Caki2 (cell line): ENCODE results near the gene ZSCAN20. TPM values are rescaled to one million over a fixed set of nuclear protein-coding genes. Genes with fewer than 3 reads are reported as not detected.

Experiments used
- DNase-seq: peaks from one replicate; pipeline ENCODE4 v3.0.0-alpha.2; 2015; ENCODE audit warnings: low read depth
- in situ Hi-C: cut with HindIII; loops from 2 replicates; pipeline ENCODE4 v1.10.0; 2016; ENCODE audit warnings: low sequenced_read_pairs, low pct_unique_long_range_greater_than_20kb, mixed read lengths
- total RNA-seq: library from RNA; depleted of rRNA; stranded (reverse); fragments of >200 nt; shearing (Covaris generic); gene quantifications from 2 replicates; pipeline ENCODE4 v1.2.3, GENCODE V29; 2014; ENCODE audit warnings: low replicate concordance; rRNA removed

Gene ZSCAN20
- total RNA-seq, 1 experiment from 2014 or later, result 8.3 TPM

DNA sequence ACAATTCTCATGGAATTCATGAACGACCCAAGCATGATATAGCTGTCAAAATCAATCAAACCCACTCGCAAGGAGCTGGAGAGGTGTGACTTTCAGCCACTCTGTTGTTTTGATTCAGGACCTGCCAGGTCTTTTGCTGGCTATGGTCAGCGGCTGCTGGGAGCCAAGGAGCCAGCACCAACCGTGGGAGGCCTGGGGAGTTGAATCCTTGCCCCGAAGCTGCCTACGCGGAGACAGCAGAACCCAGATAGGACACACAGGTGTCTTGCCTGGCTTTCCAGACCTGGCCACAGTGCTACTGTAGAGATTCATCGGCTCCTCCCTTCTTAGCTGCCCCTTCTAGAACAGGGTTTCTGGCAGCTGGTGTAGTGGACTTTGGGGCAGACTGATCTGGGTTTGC is 42.7 kb downstream of the ZSCAN20 start:
- in situ Hi-C loops, result no loop called here
- DNase-seq, result no peak

DNA sequence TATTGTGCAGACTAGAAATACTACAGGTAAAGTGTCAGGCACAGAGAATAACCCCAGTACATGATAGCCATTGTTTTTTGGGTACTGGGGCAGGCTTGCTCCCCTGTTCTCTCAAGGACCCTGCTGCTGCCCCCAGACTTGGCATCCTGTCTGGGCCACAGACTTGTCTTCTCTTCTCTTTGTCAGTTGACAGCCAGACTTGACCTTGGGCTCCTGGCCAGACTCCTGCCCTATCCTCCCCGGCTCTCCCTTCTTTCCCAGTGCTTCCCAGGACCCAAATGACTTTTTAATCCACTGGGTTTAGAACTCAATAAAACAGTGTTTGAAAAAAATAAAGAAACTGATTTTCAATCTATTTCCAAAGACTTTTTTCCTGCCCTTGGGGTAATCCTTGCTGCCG is 43.2 kb downstream of the ZSCAN20 start:
- in situ Hi-C loops, result no loop called here
- no peak for DNase-seq

DNA sequence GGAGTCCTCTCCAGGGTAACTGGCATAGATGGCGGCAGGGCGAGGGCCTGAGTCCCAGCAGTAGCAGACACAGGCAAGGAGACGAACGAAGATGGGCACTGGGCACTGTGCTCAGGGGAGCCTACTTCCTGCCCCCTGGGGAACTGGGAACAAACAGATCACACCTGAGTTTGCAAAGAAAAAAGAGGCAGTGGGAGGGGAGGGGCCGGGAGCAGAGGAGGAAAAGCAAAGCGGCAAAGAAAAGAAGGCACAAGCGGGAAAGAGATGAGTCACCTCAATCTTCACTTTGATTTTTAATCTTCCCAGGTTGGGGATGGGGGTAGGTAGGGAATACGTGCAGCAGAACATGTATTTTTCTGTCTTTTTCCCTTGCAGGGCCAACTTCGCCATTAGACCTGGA is 44.0 kb downstream of the ZSCAN20 start:
- in situ Hi-C loops, result no loop called here
- no peak for DNase-seq

DNA sequence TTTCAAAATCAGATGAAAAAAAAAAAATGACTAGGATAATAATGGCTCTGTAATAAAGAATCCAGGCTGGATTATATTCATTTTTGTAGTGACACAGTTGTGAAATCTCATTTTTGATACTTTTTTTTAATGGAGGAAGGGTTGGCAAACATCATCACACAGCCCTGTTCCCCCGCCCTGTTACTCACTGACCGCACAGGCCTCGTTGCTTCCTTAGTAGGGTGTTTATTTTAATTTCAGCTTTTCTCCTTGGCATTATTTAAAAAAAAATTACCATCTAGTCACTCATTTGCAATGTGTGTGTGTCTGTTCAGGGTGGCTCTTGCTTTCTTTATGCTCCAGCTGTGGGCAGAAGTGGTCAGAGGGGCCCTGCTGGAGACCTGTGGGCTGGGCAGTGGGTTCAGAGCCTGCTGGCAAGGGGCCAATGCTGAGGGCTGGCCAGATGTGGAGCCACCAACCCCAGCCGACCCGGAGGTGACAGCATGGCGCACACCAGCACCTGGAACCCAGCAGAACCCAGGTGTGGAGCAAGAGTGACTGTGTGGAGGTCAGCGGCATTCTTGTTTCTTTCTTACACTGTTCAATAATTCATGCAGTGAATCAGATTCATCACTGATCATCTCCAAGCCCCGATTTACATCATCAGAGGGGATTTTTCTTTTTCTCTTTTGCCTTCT is 44.6 kb downstream of the ZSCAN20 start:
- in situ Hi-C loops, result no loop called here
- no peak for DNase-seq

DNA sequence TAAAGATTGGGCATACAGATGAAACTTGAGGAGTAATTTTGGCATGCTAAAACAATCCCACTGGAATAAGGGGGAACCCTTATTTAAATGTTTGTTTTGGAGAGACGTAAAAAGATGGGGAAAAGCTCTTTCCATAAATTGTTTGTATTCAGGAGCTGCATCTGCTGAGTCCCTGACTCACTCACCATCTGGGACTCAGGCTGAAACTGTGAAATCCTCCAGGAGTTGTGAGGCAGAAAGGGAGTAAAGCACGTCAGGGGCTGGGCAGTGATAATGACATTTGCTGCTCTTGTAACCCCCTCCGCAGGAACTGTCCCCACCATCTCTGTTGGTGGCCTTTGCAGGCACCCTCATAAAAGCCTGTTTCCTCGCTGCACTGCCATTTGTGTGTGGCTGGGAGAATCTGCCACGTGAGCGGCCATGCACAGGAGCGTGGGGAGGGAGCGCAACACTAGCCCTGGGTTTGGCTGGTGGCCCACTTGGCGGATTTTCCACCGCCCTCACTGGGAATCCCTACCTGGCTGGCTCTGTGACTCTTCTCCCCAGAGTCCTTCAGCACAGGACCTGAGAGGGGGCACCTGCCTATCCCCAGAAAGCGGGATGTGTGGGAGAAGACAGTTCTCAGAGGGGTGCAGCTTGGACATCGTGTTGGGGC is 45.3 kb downstream of the ZSCAN20 start:
- in situ Hi-C loops, result no loop called here
- no peak for DNase-seq

DNA sequence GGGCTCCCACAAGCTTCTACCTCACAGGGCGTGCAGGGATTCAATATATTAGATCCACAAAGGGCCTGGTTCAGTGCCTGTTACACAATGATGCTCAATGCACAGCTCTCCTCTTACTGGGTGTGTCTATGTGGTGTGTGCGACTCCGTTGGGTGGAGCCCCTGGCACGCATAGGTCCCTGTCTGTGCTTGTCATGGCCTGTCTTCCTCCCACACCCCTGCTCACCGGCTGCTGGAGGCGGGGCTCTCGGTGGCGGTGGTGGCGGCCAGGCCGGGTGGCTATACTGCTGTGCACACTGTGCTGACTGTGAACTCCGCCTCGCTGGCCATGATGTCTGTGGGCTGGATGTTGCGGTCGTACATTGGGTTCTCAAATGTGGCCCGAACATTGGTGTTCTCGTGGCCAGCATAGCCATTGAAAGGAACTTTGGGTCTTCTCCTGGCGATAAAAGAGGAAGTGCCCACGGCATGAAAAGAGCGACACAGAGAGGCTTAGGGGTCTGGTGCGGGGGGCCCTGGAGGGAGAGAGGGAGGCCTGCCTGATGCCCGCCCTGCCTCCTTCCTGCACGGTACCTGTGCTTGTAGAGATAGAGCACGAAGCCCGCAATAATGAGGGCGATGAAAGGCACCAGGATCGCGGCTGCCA is 46.9 kb downstream of the ZSCAN20 start:
- in situ Hi-C loops, result no loop called here
- DNase-seq, result no peak

DNA sequence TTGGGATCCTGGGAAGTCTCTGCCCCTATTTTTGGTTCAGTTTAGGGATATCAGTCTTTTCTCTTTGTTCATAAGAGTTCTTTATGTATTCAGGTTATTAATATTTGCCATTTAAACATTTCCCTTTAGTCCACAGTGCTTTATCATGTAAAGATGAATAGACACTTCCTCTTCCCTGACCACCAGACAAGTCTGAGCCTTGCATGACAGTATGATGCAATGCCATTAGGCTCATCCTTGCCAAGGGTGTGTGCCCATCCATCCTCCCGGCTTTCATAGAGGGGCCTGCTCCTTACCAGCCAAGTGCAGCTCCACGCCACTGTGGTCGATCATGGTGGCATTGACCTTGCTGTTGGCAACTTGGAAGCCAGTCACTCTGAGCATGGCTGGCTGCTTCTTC is 52.1 kb downstream of the ZSCAN20 start:
- in situ Hi-C loops, result no loop called here
- no peak for DNase-seq

DNA sequence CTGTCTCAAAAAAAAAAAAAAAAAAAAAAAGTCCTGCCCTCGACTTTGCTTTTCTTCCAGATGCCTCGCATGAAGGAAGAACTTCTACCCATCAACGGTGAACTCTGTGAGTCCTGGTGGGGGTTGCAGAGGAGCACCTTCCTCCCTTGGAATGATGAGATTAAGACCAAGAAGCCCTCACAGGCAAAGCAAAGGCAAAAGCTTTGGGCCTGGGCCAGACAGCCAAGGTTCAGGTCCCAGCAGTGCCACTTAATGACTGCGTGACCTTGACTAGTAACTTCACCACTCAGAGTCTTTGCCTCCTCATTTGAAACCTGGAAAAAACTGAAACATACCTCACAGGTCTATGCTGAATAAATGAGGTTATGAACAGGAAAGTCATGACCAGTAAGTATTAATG is 55.5 kb downstream of the ZSCAN20 start:
- DNase-seq, result no peak
- in situ Hi-C loops, result no loop called here

DNA sequence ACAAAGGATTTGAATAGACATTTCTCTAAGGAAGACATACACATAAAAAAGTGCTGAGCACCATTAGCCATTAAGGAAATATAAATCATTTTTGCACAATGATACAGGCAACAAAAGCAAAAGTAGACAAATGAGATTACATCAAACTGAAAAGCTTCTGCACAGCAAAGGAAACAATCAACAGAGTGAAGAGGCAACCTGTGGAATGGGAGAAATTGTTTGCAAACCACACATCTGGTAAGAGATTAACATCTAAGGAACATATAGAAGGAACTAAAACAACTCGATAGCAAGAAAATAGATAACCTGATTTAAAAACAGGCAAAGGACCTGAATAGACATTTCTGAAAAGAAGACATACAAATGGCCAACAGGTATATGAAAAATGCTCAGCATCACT is 57.5 kb downstream of the ZSCAN20 start:
- in situ Hi-C loops, result no loop called here
- no peak for DNase-seq

DNA sequence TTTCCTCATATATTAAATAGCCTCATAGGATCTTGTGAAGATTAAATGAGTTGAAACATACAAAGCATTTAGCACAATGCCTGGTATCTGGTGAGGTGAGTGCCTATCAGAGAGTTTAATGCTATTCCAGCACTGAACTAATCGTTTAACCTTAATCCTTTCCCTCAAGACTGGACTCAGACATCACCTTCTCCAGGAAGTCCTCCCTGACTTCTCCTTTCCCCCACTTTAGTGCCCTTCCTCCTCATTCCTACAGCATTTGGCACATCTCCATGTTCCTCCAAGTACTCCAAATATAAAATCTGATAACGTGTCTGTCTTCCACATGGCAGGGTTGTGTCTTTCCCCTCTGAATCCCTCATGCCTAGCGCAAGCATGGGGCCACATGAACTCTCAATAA is 59.8 kb downstream of the ZSCAN20 start:
- in situ Hi-C loops, result no loop called here
- no peak for DNase-seq

DNA sequence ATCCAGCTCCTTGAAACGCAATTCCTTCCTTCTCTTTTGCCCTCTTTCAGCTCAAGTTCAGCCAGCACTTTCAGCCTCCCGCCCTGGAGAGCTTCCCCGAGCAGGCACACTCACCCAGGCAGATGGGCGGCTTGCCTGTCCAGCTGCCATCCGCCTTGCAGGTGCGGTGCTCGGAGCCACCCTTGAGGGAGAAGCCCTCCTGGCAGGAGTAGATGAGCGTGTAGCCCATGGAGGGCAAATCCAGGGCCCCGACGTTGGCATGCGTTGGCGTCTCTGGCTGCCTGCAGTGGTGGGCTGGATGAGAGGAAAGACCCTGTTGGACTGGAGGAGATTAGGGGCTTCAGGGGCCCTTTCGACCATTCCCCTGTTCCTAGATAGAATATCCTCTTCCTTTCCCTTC is 60.5 kb downstream of the ZSCAN20 start:
- DNase-seq, result no peak
- in situ Hi-C loops, result no loop called here

DNA sequence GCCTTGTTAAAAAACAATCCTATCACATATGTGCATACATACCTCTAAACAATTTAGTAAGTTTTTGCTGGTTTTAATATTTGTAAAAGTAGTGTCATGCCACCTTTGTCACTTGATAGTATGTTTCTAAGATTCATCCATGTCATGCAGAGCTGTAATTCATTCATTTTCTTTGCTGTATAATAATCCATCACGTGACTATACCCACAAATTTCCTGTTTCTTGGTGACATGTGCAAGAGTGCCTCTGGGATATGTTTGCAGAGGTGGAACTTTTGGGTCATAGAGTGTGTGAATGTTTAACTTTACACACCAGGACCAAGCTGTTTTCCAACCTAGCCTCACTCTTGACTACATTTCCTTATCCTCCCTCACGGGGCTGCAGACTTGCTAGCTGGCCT is 62.9 kb downstream of the ZSCAN20 start:
- no peak for DNase-seq
- in situ Hi-C loops, result no loop called here

DNA sequence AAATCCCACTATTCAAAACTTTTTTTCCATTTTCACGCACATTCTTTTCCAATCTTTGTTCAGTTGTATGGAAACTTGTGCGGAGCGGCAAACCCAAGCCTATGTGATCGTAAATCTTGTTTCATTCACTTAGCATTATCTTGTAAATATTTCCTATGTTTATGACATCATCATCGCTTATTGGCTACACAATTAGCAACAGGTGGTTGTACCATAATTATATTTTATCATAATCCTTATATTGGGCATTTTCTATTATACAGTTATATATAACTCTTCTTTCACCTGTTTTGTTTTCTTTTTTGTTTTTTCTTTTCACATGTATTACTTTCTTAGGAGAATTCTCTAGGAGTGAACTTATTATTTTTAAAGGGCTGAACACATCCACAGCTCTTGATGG is 65.4 kb downstream of the ZSCAN20 start:
- in situ Hi-C loops, result no loop called here
- DNase-seq, result no peak

DNA sequence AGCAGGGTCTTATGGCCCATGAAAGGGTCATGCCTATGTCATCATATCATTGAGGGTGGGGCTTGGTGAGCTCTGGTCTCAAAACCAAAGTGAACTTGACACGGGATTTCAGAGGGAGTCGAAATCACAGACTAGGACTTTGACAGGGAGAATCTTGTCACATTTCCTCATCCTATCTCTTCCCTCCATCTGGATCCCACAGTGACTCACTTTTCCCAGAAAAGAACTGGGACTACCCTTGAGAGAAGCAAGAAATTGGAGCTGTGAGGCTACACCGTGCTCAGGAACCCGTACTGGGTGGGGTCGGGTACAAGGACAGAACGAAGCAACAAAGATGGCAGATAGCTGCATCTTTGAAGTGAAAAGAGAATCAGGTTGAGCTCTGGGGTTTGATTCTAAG is 69.5 kb downstream of the ZSCAN20 start:
- no peak for DNase-seq
- in situ Hi-C loops, result no loop called here

Other genes starting within 250 kb of the ZSCAN20 start
- gene ZNF362, start 216.2 kb upstream of the ZSCAN20 start, total RNA-seq, result 6.0 and 8.6 TPM in 2 replicates
- not detected in 2 replicates for gene A3GALT2, start 151.5 kb upstream of the ZSCAN20 start, total RNA-seq
- 54.9 and 82.5 TPM in 2 replicates for gene PHC2, start 41.5 kb upstream of the ZSCAN20 start, total RNA-seq